Spleen (tissue), 11 donors: ENCODE results near the gene UBASH3B. TPM values are rescaled to one million over a fixed set of nuclear protein-coding genes. Genes with fewer than 3 reads are reported as not detected.

Experiments used
- DNase-seq: peaks from one replicate; pipeline ENCODE4 v3.0.0-alpha.2; 2020
- H3K27ac ChIP-seq, 8 donors: fragments of 200-600 bp; sonication (generic) in 7 of 8; 1 replicate in 4 of 8; 2 replicates in 4 of 8; pipeline versions ENCODE4 v1.5.0 to v1.8.0; 2016 to 2021; ENCODE audit warnings: inconsistent platforms in 4 of 8, mild to moderate bottlenecking in 4 of 8, moderate library complexity in 1 of 8
- H3K27me3 ChIP-seq, 7 donors: fragments of 200-600 bp; sonication (generic) in 6 of 7; replicated peaks in 1 of 7; 1 replicate in 4 of 7; 2 replicates in 3 of 7; pipeline versions ENCODE4 v1.5.0 to v1.8.0; 2016 to 2021; ENCODE audit warnings: inconsistent platforms in 3 of 7, mild to moderate bottlenecking in 1 of 7
- H3K36me3 ChIP-seq, 6 donors: fragments of 200-600 bp; sonication (generic) in 5 of 6; 1 replicate in 4 of 6; 2 replicates in 2 of 6; pipeline versions ENCODE4 v1.5.0 to v1.8.0; 2016 to 2021; ENCODE audit warnings: inconsistent platforms in 2 of 6
- H3K4me1 ChIP-seq, 6 donors: fragments of 200-600 bp; sonication (generic) in 5 of 6; 1 replicate in 3 of 6; 2 replicates in 3 of 6; pipeline versions ENCODE4 v1.5.0 to v1.8.0; 2016 to 2021; ENCODE audit warnings: inconsistent platforms in 3 of 6
- H3K4me3 ChIP-seq, 8 donors: fragments of 200-600 bp; sonication (generic) in 7 of 8; 1 replicate in 4 of 8; 2 replicates in 4 of 8; pipeline versions ENCODE4 v1.5.0 to v1.8.0; 2016 to 2021; ENCODE audit warnings: inconsistent platforms in 4 of 8, mild to moderate bottlenecking in 4 of 8, moderate library complexity in 2 of 8
- H3K9me3 ChIP-seq, 8 donors: fragments of 200-600 bp; sonication (generic) in 7 of 8; 1 replicate in 4 of 8; 2 replicates in 4 of 8; pipeline versions ENCODE4 v1.5.0 to v1.8.0; 2016 to 2021; ENCODE audit warnings: inconsistent platforms in 4 of 8
- POLR2A ChIP-seq, 3 donors: fragments of 450-650 bp; IDR thresholded peaks; one replicate each; pipeline ENCODE4 v1.5.1; 2017; ENCODE audit warnings: antibody characterized with exemption in 3 of 3, mild to moderate bottlenecking in 1 of 3
- POLR2AphosphoS5 ChIP-seq, 3 donors: sonication (generic); formaldehyde crosslinking; IDR thresholded peaks; one replicate each; pipeline ENCODE4 v1.5.1; 2017; ENCODE audit warnings: antibody characterized with exemption in 3 of 3
- WGBS, 5 donors: extraction: QIAGEN DNeasy Blood & Tissue Kit in 3 of 5; methylation state at CpG; one replicate each; pipeline versions ENCODE4 v1.1.5 to v1.1.7; 2013 to 2018; 5-methylcytosine and 5-hydroxymethylcytosine counted together
- intact Hi-C: fragments of 100-400 bp; cut with DNase I; formaldehyde crosslinking; loops from one replicate; pipeline ENCODE4 v1.15.0; 2023; ENCODE audit warnings: low total_unique reads
- polyA plus RNA-seq, 3 donors: library from polyadenylated mRNA; stranded (reverse); fragments of 200-250 nt; gene quantifications; one replicate each; pipeline ENCODE4 v1.2.1, GENCODE V29; 2013
- total RNA-seq, 7 donors: library from RNA; depleted of rRNA in 3 of 7; stranded (reverse); fragments of >200 nt in 3 of 7; fragmentation: NEBNext Ultra II Directional in 4 of 7; extraction: Animal tissue kit (Norgen Biotek cat#: 25700) in 4 of 7; gene quantifications; one replicate each; pipeline versions ENCODE4 v1.1.0 to v1.2.1, GENCODE V29; 2016 to 2021
- TF ChIP-seq, protein P1 (sequence below), 11 experiments: fragments of 200-600 bp in 7 of 11; fragments of 450-650 bp in 4 of 11; sonication (generic) in 4 of 11; IDR thresholded peaks in 8 of 11; conservative IDR thresholded peaks in 3 of 11; 1 replicate in 7 of 11; 2 replicates in 4 of 11; pipeline versions ENCODE4 v1.4.0 to v1.8.0; 2016 to 2021; ENCODE audit warnings: antibody characterized with exemption in 11 of 11, inconsistent platforms in 4 of 11, mild to moderate bottlenecking in 1 of 11
- donor health status: healthy with polysubstance abuse.
- donor health status: DM: no; HTN: no; CAD: no; lungs with moderate emphysema.
- donor health status: DM: no; HTN: no; CAD: no.
- donor health status: Bipolar disorder and iron deficiency.
- donor health status: healthy.
- donor health status: DM: no; HTN: no; CAD: no.
- donor health status: DM: yes; HTN: yes; CAD: no.

Gene UBASH3B
- total and polyA plus RNA-seq, 10 donors = 4.4 to 190 (median 77.9) TPM

DNA sequence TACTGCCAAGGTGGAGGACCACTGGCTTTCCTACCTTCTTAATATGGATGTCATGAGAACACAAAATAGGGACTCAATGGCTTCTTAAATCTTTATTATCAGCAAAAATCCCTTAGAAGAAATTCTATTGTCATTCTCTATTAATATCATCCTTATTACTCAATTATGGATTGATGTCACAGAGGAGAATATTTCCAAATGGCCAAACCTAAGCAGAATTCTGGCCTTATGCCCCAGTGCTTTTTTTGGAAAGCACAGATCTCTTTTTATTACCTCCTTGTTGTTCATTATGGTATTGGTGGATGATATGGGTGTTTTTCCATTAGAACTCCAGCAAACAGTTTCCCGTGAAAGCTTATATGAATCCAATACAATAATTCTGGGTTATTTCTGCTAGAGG is 192.7 kb downstream of the UBASH3B start:
- Histone ChIP-seq H3K4me1 (peaks cover 5 to 57% (median 16%) of the 10 kb centered on the region in 6 donors), H3K27ac (peak overlapping the region in 2 of 8 donors; percentile 32 to 45), H3K4me3 (no peak overlapping the region), H3K36me3 (no peaks in the 10 kb centered on the region), H3K9me3 (no peaks in the 10 kb centered on the region), H3K27me3 (no peaks in the 10 kb centered on the region)
- WGBS, 5 donors = 87 to 96% (median 95%) methylated on average over 1 of the region's 1 CpG
- intact Hi-C loops = no loop called here
- DNase-seq = no peak
- TF ChIP-seq POLR2A (IDR thresholded peaks at IDR 0.05) = no peak
- TF ChIP-seq, protein P1, sequence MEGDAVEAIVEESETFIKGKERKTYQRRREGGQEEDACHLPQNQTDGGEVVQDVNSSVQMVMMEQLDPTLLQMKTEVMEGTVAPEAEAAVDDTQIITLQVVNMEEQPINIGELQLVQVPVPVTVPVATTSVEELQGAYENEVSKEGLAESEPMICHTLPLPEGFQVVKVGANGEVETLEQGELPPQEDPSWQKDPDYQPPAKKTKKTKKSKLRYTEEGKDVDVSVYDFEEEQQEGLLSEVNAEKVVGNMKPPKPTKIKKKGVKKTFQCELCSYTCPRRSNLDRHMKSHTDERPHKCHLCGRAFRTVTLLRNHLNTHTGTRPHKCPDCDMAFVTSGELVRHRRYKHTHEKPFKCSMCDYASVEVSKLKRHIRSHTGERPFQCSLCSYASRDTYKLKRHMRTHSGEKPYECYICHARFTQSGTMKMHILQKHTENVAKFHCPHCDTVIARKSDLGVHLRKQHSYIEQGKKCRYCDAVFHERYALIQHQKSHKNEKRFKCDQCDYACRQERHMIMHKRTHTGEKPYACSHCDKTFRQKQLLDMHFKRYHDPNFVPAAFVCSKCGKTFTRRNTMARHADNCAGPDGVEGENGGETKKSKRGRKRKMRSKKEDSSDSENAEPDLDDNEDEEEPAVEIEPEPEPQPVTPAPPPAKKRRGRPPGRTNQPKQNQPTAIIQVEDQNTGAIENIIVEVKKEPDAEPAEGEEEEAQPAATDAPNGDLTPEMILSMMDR (IDR thresholded peaks at IDR 0.05 in 8 of 11, conservative IDR thresholded peaks at IDR 0.05 in 3 of 11) = no peak
- no peak for TF ChIP-seq POLR2AphosphoS5 (IDR thresholded peaks at IDR 0.05)

GRCh38 chr11:122850076-122850631 is 194.6 kb downstream of the UBASH3B start:
- H3K27me3 ChIP-seq = no peaks in the 10 kb centered on the region
- H3K27ac ChIP-seq = peak overlapping the region in 6 of 8 donors; percentile 15 to 67 (median 48)
- TF ChIP-seq POLR2AphosphoS5 (IDR thresholded peaks at IDR 0.05) (no peak), POLR2A (IDR thresholded peaks at IDR 0.05) (no peak)
- TF ChIP-seq, protein P1 (IDR thresholded peaks at IDR 0.05 in 8 of 11, conservative IDR thresholded peaks at IDR 0.05 in 3 of 11) = no peak
- peaks cover 4 to 50% (median 9%) of the 10 kb centered on the region in 6 donors for H3K4me1 ChIP-seq
- H3K36me3 ChIP-seq = no peaks in the 10 kb centered on the region
- intact Hi-C loops = loop anchor here (5.0 kb wide), 2 partner anchors 53 to 218 kb away; no protein-coding TSS in a partner anchor
- no peak overlapping the region for H3K4me3 ChIP-seq
- DNase-seq = no peak
- H3K9me3 ChIP-seq = no peaks in the 10 kb centered on the region
- WGBS, 5 donors = 48 to 59% (median 55%) methylated on average over 7 of the region's 7 CpGs

DNA sequence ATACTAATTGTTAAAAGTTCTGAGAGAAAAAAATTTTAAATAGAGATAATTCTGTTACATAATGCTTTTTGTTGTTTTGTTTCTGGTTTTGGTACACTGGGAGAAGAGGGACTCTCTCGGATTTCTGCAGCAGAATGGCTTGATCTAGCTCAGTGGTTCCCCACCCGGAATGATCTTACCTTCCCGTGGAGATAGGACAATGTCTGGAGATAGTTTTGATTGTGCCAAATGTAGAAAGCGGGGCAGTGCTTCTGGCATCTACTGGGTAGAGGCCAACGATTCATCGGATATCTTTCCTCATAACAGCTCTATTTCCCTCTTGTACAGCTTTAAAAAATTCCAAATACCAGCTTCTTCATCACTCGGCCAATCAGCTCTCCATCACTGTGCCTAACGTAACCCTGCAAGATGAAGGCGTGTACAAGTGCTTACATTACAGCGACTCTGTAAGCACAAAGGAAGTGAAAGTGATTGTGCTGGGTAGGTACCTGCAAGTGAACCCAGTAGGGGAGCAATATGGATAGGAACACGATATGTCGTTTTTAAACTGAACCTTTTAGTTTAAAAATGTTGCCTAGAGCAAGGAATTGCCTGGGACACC is 195.9 kb downstream of the UBASH3B start:
- no peaks in the 10 kb centered on the region for H3K9me3 ChIP-seq
- WGBS, 5 donors = 69 to 79% (median 73%) methylated on average over 12 of the region's 12 CpGs
- TF ChIP-seq, protein P1 (IDR thresholded peaks at IDR 0.05 in 8 of 11, conservative IDR thresholded peaks at IDR 0.05 in 3 of 11) = no peak
- TF ChIP-seq POLR2A (IDR thresholded peaks at IDR 0.05) = no peak
- no peak for TF ChIP-seq POLR2AphosphoS5 (IDR thresholded peaks at IDR 0.05)
- peak overlapping the region; percentile 5 to 70 (median 56) for H3K27ac ChIP-seq
- H3K27me3 ChIP-seq = no peaks in the 10 kb centered on the region
- intact Hi-C loops = loop anchor here (5.0 kb wide), 2 partner anchors 54 to 219 kb away; no protein-coding TSS in a partner anchor
- H3K4me1 ChIP-seq = peaks cover 5 to 57% (median 10%) of the 10 kb centered on the region in 6 donors
- peak overlapping the region in 2 of 8 donors; percentile 6 to 34 for H3K4me3 ChIP-seq
- H3K36me3 ChIP-seq = no peaks in the 10 kb centered on the region
- DNase-seq = no peak
